ENCODE results near the gene PPARD. TPM values are rescaled to one million over a fixed set of nuclear protein-coding genes. Genes with fewer than 3 reads are reported as not detected.
A peak's percentile ranks its signal among the peaks of the same experiment; 100 is the strongest.
"Not testable (repeated sequence)": the region's sequence is repeated elsewhere in the genome, so short reads cannot be mapped to it uniquely, and the experiment has no call there.

PPARD gene
- total RNA-seq, 1 experiment from 2014 or later: 10.1 TPM

GRCh38 chr6:35436071-35436857, 93.9 kb downstream of the PPARD start:
- no peak for DNase-seq (ENCODE audit: low spot score)

- DNase-seq (ENCODE audit: low spot score): not testable (repeated sequence)
These were observed 96.2 kb downstream of the PPARD start for GRCh38 chr6:35438378-35439065.

DNA sequence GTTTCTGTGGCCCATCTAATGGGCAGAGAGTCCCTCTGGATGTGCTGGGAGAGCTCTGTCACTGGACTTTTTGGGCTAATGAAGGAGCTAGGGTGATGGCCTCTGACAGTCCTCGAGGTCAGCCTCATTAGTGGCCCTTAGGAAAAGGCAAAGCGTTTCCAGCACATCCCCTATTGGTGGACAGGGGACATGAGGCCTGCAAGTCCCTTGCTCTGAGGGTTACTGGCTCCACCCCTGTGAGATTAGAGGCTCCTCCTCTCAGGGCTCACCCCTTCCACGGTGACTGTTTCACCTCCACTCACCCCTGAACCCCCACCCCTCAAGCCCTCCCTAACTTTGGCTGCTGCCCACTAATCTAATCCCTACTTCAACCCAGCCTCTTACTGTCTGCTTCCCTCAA, 97.0 kb downstream of the PPARD start:
- DNase-seq (ENCODE audit: low spot score): no peak

- DNase-seq (ENCODE audit: low spot score): no peak
These were observed 98.8 kb downstream of the PPARD start for GRCh38 chr6:35441205-35441604.

DNA sequence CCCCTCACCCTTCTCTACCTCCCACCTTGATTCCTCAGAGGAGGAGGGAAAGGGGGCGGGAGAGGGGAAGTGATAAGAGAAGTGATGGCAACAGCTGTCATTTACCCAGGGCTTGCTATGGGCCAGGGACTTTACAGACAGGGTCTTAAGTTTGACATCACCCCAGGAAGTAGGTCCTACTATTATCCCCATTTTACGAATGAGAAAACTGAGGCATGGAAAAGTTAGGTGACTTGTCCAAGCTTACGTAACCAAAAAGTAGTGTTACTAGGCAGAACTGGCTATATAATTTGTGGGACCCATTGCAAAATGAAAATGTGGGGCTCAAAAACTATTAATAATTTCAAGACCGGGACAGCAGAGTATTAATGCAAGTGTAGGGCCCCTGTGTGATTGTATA, 99.3 kb downstream of the PPARD start:
- no peak for DNase-seq (ENCODE audit: low spot score)

- DNase-seq (ENCODE audit: low spot score): no peak
These were observed 100.3 kb downstream of the PPARD start for GRCh38 chr6:35442693-35443092.

- no peak for DNase-seq (ENCODE audit: low spot score)
These were observed 101.1 kb downstream of the PPARD start for GRCh38 chr6:35443341-35444030.

GRCh38 chr6:35445691-35446090, 103.3 kb downstream of the PPARD start:
- DNase-seq (ENCODE audit: low spot score): no peak

GRCh38 chr6:35448191-35448590, 105.8 kb downstream of the PPARD start:
- DNase-seq (ENCODE audit: low spot score): no peak

- DNase-seq (ENCODE audit: low spot score): peak; percentile 68
These were observed 107.0 kb downstream of the PPARD start for GRCh38 chr6:35449287-35449881.

- DNase-seq (ENCODE audit: low spot score): no peak
These were observed 109.2 kb downstream of the PPARD start for GRCh38 chr6:35451354-35452182.

GRCh38 chr6:35452183-35453090, 110.1 kb downstream of the PPARD start, which contains the start of gene FANCE:
Gene FANCE (plus strand): TSS chr6:35452338. CDS start chr6:35452546, 208 bp downstream.
- peak; percentile 92 for DNase-seq (ENCODE audit: low spot score)

GRCh38 chr6:35453236-35453635, 110.9 kb downstream of the PPARD start:
- no peak for DNase-seq (ENCODE audit: low spot score)

GRCh38 chr6:35454391-35455110, 112.2 kb downstream of the PPARD start:
- DNase-seq (ENCODE audit: low spot score): no peak

DNA sequence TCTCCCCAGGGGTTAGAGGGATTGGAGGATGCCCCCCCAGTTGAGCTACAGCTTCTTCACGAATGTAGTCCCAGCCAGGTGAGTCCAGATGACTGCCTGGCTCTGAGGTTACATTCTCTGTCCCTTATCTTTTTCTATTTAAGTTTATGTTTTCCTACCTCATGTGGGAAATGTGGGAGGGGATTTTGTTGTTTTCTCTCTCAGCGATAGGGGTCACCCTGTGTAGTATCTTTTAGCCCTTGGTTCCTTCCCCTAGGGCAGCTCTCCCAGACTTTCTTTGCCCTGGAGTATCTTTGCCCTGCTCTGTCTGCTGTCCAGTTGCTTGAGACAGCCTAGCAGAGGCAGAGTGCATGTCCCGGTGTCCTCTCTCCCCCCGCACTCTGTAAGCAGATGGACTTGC, 115.5 kb downstream of the PPARD start:
- DNase-seq (ENCODE audit: low spot score): no peak

GRCh38 chr6:35461270-35461669, 118.9 kb downstream of the PPARD start:
- no peak for DNase-seq (ENCODE audit: low spot score)

- no peak for DNase-seq (ENCODE audit: low spot score)
These were observed 120.9 kb downstream of the PPARD start for GRCh38 chr6:35463292-35463691.

- DNase-seq (ENCODE audit: low spot score): no peak
These were observed 123.3 kb downstream of the PPARD start for GRCh38 chr6:35465646-35466045.
